NCI-H524 treated with DMSO at 0.1 percent for 48 hours (cell line): ENCODE measurements around the gene ZNF846.
"Not testable (repeated sequence)": the region's sequence is repeated elsewhere in the genome, so short reads cannot be mapped to it uniquely, and the experiment has no call there.

Experiments used
- DNase-seq: peaks from one replicate; lab custom pipeline; 2025; lab: John Stamatoyannopoulos, UW

Gene ZNF846

GRCh38 chr19:9784163-9784496 is 15.6 kb upstream of the ZNF846 start:
- DNase-seq: not testable (repeated sequence)

DNA sequence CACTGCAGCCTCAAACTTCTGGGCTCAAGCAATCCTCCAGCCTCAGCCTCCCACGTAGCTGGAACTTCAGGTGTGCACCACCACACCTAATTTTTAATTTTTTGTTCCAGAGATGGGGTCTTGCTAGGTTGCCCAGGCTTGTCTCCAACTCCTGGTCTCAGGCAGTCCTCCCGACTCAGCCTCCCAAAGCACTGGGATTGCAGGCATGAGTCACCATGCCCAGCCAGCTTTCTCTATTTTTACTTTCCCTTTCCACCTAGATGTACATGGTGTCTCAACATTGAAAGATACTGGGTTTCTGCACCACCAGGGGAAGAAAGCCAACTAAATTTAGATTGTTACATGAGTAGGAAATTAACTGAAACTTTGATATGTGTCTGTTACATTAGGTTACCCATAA is 13.8 kb upstream of the ZNF846 start:
- DNase-seq: no peak

DNA sequence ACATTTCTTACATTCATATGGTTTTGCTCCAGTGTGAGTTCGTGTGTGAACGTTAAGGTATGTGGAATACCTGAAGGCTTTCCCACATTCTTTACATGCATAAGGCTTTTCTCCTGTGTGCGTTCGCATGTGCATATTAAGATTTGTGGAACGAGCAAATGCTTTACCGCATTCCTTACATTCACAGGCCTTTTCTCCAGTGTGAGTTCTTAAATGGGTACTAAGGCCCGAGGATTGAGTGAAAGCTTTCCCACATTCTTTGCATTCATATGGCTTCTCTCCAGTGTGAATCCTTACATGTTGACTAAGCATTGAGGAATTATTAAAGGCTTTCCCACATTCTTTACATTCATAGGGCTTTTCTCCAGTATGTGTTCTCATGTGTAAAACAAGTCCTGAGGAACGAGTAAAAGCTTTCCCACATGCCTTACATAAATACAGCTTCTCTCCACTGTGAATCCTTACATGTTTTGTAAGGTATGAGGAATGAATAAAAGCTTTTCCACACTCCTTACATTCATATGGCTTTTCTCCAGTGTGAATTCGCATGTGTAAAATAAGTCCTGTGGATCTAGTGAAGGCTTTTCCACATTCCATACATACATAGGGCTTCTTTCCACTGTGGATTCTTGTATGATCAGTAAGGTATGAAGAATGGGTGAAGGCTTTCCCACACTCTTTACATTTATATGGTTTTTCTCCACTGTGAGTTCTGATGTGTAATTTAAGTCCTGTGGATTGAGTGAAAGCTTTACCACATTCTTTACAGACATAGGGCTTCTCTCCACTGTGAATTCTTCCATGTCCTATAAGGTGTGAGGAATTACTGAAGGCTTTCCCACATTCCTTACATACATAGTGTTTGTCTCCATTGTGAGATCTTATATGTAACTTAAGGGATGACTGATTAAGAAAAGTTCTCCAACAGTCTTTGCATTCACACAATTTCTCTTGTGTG is 10.7 kb downstream of the ZNF846 start:
- DNase-seq: no peak

GRCh38 chr19:9752701-9753443 is 15.7 kb downstream of the ZNF846 start:
- no peak for DNase-seq

- DNase-seq: no peak
Observed at GRCh38 chr19:9751446-9751845, 17.1 kb downstream of the ZNF846 start.

DNA sequence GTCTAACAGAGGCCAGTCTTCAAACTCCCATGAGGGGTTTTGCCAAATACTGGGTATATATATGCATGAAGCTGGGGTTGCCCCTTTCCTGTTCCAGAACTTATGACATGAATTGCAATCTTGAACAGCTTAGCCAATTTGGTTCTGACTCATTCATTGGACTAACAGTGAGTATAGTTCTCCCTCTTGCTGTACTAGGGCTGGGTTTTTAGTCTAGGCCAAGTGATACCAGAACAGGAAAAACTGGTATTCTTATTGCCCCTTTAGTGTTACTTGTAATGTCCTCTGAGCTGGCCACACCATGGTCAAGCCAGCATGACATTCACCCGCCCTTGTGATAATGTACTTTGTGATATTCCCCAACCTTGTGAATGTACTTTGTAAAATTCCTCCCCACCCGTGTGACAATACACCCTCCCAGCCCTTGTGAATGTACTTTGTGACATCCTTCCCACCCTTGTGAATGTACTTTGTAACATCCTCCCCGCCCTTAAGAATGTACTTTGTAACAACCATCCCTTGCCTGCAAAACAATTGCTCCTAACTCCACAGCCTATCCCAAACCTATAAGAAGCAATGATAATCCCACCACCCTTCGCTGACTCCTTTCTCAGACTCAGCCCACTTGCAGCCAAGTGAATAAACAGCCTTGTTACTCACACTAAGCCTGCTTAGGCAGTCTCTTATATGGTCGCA is 26.9 kb downstream of the ZNF846 start:
- no peak for DNase-seq

- no peak for DNase-seq
Observed at GRCh38 chr19:9735986-9736385, 32.6 kb downstream of the ZNF846 start.

GRCh38 chr19:9730056-9730455 is 38.5 kb downstream of the ZNF846 start:
- not testable (repeated sequence) for DNase-seq

DNA sequence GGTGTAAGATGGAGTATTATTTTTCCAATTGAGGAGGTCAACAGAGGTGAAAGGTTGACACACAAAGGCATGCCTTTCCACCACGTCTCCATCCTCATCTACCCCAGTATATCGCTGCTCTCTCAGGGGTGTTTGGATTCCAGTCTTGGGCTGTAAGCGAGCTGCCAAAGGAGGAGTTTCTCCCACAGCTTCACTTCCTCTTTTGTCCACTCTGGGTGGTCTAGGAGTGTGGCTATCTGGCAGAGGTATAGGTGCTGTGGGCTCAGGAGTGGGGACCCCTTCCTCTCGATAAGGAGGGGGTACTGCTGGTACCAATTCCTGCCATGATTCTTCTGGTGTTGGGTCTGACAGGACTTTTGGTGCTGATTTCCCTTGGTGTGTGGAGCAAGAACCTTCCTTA is 39.4 kb downstream of the ZNF846 start:
- no peak for DNase-seq

GRCh38 chr19:9727644-9728043 is 40.9 kb downstream of the ZNF846 start:
- DNase-seq: no peak

DNA sequence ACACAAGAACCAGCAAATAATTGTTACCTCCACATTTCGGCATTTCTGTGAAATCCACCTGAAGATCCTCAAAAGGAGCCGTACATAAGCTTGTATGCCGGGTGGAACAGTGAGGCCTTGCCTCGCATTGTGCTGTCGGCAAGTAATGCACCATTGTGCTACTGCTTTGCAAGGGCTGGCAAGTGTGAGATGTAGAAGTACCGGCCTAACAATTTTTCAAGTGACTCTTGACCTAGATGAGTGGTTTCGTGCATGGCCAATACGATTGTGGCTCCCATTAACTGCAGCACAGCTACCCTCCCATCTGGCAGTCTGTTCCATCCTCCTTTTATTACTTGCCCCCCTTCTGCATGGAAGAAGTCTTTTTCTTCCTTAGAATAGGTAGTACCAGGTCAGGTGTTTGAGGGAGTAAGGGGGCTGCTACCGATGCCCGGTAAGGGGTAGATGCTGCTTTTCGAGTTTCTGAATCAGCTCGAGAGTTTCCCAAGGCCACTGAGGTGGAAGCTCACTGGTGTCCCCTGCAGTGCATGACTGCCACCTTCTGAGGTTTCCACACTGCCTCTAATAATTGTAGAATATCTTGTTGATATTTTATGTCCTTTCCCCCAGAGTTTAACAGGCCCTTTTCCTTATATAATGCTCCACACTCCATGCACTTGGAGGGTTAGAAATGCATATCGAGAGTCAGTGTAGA is 42.9 kb downstream of the ZNF846 start:
- peak; percentile 37 for DNase-seq

DNA sequence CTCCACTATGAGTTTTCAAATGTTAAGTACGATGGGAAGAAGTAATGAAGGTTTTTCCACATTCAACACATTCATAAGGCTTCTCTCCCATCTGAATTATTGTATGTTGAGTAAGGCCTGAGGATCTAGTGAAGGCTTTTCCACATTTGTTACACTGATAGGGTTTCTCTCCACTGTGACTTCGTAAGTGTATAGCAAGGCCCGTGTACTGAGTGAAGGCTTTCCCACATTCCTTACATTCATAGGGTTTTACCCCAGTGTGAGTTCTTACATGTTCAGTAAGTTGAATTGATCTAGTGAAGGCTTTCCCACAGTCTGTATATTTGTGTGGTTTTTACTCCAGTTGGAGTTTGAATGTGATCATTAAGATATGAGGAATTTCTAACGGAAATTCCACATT is 44.4 kb downstream of the ZNF846 start:
- DNase-seq: no peak

GRCh38 chr19:9721861-9722260 is 46.7 kb downstream of the ZNF846 start:
- no peak for DNase-seq

- no peak for DNase-seq
Observed at GRCh38 chr19:9720541-9720940, 48.0 kb downstream of the ZNF846 start.

GRCh38 chr19:9711815-9712214 is 56.7 kb downstream of the ZNF846 start:
- DNase-seq: no peak

DNA sequence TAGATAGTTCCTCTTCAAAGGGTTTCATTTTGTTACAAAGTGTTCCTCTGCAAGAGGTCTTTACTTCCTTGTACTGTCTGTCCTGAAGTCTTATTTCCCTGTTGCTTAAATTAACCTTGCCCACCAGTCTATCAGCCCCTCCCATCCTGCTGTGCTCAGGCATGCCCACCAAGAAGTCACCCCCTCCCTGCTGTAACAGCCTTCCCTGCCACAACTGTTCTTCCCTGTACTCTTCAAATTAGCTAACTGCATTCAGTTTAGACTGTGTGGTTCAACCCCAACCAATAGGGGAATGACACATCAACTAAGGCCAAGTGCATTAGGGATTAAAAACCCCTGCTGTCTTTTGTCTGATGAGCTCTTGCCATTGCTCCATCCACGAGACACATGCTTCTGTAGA is 59.2 kb downstream of the ZNF846 start:
- no peak for DNase-seq

DNA sequence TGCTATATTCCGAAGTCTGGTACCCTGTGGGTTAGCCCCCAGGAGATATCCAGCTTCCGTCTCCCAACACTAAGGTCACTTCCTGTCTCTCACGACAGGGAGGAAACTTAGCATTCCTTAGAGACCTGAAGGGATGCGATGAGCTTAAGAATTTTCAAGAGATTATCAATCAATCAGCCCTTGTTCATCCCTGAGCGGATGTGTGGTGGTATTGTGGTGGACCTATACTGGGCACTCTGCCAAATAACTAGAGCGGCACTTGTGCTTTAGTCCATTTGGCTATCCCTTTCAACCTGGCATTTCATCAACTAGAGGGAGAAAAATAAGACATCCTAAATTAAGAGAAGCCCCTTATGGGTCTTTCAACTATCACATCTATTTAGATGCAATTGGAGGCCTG is 62.7 kb downstream of the ZNF846 start:
- DNase-seq: no peak

DNA sequence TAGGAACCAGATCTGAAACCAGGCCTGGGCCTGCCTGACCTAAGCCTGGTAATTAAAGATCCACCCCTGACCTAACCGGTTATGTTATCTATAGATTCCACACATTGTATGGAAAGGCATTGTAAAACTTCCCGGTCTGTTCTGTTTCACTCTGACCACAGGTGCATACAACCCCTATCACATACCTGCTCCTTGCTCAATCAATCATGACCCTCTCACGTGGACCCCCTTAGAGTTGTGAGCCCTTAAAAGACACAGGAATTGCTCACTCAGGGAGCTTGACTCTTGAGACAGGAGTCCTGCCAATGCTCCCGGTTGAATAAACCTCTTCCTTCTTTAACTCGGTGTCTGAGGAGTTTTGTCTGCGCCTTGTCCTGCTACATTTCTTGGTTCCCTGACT is 66.4 kb downstream of the ZNF846 start:
- DNase-seq: no peak
